Activated naive CD8-positive, alpha-beta T cell treated with anti-CD3 and anti-CD28 coated beads, Interleukin-2, amount 50 U/mL, for 16 hours (primary cell): Measurements from ENCODE around the gene CTNNA3.
"Not testable (repeated sequence)": the region's sequence is repeated elsewhere in the genome, so short reads cannot be mapped to it uniquely, and the experiment has no call there.

Experiments used
- DNase-seq: peaks from one replicate; pipeline ENCODE4 v3.0.0-alpha.2; 2020; ENCODE audit warnings: low read depth, low spot score

Gene CTNNA3

GRCh38 chr10:66394342-66395063 lies 1301.5 kb downstream of the CTNNA3 start:
- DNase-seq: no peak

- DNase-seq: no peak
Observed at GRCh38 chr10:66390926-66391325, 1305.1 kb downstream of the CTNNA3 start.

DNA sequence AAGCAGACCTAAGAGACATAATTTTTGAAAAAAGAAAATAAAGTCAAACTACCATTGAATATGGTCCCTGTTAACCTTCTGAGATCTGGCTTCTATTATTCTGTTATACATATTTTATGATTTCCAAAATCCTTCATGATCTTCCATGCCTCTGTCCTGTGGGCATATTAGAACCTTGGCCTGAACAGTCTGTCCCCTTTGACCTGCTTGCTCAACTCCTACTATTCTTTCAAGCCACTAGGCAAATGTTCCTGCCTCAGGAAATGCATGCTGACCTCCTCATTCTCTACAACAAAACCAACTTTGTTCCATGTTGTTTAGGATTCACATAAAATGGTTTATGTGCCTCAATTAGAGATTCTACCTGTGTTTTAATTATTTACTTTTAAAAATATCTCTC lies 1315.0 kb downstream of the CTNNA3 start:
- DNase-seq: no peak

DNA sequence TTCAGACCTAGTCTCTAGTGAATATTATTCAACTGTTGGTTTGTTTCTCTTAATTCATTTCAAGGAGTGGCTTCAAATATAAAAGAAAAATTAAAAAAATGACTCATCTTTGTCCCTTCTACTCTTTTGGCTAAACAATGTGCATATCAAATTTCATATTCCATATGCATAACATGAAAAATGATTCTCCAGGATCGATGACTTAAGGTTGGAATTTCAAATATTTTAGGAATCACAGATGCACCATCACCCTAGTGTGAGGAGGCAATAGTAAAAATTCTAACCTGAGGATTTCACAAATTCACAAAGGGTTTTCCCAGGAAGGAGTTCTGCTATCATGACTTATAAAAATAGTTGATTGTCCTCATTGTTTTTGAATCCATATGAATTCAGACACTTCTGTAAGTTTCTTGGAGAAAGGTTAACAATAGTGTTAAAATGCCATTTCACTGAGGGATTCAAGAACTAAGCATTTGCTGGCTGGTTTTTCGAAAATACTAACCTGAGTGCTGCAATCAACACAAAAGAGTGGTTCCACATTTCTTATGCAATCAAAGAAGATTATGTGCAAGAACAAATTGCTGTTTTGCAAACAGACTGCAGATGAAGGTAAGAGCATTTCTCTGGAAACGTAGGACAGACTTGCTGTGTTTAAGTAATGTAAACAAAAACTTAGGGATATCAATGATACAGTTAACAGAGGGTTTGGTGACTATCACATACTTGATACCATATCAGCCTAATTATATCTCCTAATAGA lies 1317.7 kb downstream of the CTNNA3 start:
- DNase-seq: no peak

DNA sequence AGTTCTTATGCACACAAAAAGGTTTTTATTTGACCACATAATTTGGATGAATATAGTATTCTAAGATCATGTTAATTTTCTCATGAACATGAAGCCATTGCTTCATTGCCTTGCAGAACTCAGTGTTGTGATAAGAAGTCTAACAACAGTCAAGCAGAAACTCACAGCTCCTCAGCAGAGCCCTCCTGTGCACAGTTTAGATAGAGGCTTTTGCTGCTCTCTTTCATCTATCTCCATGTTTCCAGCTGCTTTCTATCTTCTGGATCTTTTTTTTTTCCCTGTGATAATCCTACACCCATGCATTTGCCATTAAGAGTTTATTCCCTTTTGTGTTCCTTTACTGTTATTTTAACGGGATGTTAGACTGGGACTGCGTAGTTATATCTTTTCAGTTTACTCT lies 1327.8 kb downstream of the CTNNA3 start:
- no peak for DNase-seq

DNA sequence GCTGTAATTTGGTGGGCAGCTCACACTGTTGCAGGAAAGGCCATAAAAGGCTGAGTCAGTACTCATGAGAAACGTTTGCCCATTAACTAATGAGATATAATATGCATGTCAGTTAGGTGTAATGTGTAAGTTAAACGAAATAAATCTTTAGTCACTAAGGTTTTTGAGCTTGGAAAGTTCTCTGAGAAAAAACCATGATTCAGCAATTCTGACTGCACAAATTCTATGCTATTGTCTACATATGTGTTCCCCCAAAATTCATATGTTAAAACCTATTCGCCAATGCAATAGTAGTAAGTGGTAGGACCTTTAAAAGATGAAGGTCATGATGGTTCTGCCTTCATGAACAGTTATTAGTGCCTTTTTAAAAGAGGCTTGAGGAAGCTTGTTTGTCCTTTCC lies 1329.8 kb downstream of the CTNNA3 start:
- DNase-seq: no peak

- no peak for DNase-seq
Observed at GRCh38 chr10:66365686-66366085, 1330.3 kb downstream of the CTNNA3 start.

- no peak for DNase-seq
Observed at GRCh38 chr10:66362522-66362921, 1333.5 kb downstream of the CTNNA3 start.

DNA sequence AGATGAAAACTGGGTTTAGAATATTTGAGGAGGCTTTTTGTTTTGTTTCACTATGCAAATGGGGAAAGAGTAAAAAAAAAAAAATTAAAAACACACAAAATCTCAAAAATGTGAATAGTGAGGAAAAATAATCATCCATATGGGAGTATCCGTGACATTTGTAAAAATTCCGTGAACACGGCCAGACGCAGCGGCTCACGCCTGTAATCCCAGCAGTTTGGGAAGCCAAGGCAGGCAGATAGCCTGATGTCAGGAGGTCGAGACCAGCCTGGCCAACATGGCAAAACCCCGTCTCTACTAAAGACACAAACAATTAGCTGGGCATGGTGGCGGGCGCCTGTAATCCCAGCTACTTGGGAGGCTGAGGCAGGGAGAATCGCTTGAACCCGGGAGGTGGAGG lies 1342.2 kb downstream of the CTNNA3 start:
- not testable (repeated sequence) for DNase-seq

GRCh38 chr10:66353422-66353821 lies 1342.6 kb downstream of the CTNNA3 start:
- DNase-seq: no peak

GRCh38 chr10:66350622-66351399 lies 1345.2 kb downstream of the CTNNA3 start:
- no peak for DNase-seq

DNA sequence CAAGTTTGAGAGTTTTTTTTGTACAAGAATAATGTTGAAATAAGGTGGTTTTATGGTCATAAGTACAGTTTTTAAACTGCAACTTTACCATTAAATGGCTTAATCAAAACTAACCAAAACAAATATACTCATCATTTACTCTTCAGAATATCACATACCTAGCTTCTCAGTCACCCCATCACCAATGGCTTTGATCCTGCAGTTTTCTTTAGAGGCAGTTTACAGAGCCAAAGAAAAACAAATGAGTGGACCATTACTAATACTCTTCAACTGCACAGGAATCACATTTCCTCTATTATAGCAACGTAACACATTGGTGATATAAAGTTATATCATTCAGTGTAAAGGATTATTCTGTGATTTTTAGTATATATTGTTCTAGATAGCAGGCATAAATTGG lies 1346.3 kb downstream of the CTNNA3 start:
- DNase-seq: no peak

GRCh38 chr10:66349076-66349475 lies 1346.9 kb downstream of the CTNNA3 start:
- DNase-seq: no peak

- DNase-seq: no peak
Observed at GRCh38 chr10:66337211-66337610, 1358.8 kb downstream of the CTNNA3 start.

- DNase-seq: no peak
Observed at GRCh38 chr10:66336791-66337190, 1359.2 kb downstream of the CTNNA3 start.

GRCh38 chr10:66335753-66336152 lies 1360.2 kb downstream of the CTNNA3 start:
- not testable (repeated sequence) for DNase-seq

DNA sequence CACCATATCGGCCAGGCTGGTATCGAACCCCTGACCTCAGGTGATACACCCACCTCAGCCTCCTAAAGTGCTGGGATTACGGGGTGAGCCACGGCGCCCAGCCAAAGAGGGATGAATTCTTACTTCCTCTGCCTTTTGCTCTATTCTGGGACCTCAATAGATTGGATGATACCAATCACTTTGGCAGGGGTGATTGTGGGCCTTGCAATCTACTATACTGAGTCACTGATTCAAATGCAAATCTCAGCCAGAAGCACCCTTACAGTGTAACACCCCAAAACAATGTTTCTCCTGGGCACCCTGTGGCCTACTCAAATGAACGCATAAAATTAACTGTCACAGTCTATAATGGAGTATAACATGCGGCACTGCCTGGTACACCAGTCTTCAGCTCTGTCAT lies 1366.8 kb downstream of the CTNNA3 start:
- no peak for DNase-seq

GRCh38 chr10:66326876-66327275 lies 1369.1 kb downstream of the CTNNA3 start:
- DNase-seq: no peak

DNA sequence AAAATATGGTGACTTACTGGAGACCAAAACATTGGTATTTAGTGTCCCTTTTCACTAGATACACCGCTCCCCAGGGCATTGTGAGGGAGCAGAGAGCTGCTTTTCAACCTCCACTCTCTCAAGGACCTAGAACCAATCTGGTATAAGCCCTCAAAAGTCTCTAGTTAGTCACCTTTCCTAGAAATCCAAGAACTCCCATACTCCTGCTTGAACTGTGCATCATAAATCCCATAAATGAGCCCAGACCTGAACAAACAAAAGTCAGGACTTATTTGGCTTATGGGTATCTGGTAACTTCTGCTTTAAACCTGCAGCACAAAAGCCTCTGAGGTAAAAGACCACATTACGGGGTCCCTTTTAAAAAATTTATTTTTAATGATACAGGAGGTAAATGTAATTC lies 1373.2 kb downstream of the CTNNA3 start:
- no peak for DNase-seq

DNA sequence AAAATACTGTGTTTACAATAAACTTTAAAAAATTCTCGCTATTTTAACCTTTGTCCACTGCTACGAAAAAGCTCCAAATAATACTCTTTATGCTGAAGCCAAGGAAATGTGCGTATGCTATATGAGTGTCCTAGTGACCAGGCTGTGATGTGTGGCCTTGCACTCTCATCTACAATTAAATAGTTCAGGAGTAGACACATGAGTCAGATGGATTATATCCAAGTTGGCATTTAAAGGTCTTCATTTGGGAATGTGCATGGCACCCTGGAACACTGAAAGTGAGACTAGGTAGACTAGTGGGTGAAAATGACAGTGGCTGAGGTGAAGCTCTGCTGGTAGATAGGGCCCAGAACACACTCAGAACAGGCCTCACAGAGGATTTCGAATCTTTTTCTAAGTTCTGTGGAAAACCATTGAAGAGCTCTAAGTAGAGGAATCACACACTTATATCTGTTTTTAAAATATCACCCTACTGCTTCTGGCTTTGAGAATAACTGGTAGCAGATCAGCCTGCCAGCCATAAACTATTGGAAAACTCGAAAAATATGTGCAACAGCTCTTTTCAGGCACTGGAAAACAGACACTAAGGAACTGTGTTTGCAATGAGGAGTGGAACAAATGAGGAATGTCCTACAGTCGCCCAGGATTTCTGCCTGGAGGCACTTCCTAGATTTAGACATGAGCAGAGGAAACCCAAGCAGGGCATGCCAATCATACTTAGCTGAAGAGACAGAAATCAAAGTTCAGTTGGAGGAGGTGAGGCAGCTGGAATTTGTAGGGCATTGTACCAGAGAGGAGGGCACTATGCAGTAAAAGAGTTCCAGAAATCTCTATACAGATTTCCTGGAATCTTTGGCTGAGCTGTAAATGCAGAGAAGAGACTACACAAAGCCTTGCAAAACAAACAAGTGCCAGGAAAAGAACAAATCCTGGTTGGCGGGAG lies 1374.0 kb downstream of the CTNNA3 start:
- DNase-seq: no peak

DNA sequence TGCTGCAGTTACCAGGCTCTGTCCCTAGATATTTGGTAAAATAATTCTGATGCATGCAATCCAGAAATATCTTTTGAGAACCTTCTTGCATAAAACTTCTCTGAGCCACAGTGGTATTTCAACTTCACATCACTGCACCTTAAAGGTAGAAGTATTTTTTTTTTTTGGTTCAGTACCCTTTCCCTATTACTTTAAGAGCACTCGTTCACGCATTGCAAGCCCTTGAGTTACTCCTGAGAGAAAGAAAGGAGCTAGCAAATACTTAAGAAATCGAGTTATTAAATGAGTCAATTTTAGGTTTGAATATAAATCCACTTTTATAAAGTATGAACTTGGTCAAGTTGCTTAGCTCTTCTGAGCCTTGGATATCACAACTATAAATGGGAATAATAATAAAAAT lies 1377.2 kb downstream of the CTNNA3 start:
- no peak for DNase-seq
